NOMO-1 treated with dmso at 0.1 percent for 144 hours (cell line): ENCODE data around the gene GSTCD.
"Not testable (repeated sequence)": the region's sequence is repeated elsewhere in the genome, so short reads cannot be mapped to it uniquely, and the experiment has no call there.

ENCODE experiments used
- DNase-seq: peaks from one replicate; lab custom pipeline; 2025; ENCODE audit not compliant: unreplicated experiment; lab: John Stamatoyannopoulos, UW

Gene GSTCD, protein sequence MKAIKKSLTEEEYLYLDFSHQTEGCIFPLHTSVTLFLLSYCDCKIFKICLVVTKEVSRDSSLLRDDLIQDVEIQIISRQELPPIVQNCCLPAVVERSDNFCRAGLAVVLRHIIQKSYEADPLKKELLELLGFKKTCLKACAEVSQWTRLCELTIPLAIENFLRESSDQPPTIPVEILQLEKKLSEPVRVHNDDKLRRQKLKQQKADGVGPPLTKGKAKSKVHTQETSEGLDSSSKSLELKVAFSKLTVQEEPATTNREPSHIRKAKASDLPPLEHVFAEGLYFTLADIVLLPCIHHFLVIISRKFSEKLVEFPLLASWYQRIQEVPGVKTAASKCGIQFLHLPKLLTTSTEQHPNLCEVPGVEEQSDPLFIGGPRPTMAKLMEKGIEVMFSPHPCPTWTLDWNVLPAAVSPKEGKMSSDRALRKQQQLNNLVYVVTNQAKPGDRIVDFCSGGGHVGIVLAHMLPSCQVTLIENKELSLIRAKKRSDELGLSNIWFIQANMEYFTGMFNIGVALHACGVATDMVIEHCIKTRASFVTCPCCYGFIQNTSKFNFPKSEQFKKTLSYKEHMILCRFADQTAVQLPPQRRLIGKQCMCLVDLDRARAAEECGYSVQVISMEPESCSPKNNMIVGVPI

DNA sequence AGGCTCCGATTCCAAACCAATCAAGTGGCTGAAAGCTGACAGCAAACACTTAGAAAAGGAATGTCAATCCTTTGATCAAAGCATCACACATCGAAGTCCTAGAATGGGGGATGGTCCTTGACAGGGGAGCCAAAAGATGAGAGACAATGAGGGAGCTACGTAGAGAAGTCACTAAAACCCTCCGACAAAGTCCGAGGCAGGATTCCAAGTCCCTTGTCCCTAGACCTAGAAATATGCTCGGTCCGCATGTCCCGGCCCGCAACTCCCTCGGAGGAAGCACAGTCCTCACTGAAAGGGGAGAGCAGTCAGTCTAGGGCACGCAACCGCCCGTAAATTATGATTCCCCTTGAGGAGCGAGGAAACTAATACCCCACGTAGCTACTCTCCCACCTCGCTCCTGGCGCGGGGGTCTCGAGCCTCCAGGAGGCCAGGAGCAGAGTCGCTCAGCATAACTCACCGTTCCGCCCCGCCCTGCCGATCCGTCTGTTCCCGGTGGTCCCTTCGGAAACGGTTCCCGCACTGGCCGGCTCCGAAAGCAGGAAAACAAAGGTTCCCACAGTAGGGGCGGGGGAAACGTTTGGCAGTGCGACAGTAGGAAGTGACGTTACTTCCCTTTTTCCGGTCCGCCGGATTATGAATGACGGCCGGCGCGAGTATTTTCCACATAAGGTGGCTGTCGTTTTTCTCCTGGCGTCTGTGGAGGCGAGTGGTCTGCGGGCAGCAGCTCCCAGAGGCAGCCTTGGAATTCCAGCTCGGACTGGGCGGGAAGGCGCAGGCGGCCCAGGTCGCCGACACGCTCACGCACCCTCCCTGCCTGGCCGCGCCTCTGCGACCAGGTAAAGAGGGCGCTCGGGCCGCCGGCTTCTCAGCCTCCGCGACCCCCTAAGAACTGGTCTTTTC is at the start of gene GSTCD, which contains the start of gene INTS12:
Gene GSTCD, plus strand, starts transcription at position 604 of the 900 bp plus-strand sequence. CDS start 8,830 bp downstream, outside the sequence.
Gene INTS12, minus strand, starts transcription at position 509 of the 900 bp plus-strand sequence. CDS start 8,684 bp downstream, outside the sequence.
- peak; percentile 68 for DNase-seq

DNA sequence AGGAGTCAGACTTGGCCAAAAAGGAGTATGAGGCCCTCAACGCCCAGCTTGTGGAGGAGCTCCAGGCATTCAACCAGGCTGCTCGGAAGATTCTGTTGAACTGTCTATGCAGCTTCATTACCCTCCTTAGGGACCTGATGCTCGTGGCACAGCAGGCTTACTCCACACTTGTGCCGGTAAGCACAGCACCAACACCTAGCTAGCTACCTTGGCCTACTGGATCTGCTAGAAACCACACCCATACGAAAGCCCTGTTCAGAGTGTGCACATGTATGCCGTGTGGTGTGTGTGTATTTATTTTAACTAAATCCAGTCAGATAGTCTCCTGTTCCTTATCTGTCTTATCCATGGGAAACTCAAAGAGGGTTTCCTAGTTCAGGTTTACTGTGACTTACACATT is 49.4 kb upstream of the GSTCD start:
- no peak for DNase-seq

DNA sequence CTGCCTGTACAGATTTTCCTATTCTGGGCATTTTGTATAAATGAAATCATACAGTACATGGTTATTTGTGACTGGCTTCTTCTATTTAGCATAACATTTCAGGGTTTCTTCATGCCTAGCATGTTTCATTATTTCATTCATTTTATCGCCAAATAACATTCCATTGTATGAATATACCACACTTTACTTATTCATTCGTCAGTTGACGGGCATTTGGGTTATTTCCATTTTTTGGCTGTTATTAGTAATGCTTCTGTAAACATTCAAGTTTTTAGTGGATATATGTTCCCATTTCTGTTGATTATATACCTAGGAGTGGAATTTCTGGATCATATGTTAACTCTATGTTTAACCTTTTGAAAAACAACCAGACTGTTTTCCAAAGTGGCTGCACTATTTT is 47.6 kb upstream of the GSTCD start:
- no peak for DNase-seq

DNA sequence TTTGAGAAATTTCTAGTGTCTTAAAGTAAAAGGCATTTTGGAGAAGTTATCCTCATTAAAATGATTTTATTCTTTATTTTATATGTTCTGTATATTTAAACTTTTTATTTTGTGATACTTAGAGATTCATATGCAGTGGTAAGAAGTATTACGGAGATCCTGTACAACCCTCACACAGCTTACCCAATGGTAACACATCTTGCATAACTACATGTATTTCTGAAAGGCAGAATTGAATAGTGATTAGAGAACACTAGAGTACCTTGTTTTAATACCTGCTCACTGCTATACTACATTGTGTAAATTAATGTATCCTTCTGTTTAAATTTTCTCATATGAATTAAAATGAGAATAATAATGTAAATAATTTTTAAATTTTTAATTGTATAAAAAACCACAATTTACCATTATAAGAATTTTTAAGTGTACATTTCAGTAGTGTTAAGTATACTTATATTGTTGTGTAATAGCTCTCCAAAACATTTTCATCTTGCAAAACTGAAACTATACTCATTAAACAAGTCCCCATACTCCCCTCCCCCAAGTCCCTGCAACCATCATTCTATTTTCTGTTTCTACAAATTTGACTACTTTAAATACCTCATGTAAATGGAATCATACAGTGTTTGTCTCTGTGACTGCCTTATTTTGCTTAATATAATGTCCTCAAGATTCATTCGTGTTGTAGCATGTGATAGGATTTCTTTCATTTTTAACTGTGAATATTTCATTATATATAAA is 45.5 kb upstream of the GSTCD start:
- DNase-seq: no peak

DNA sequence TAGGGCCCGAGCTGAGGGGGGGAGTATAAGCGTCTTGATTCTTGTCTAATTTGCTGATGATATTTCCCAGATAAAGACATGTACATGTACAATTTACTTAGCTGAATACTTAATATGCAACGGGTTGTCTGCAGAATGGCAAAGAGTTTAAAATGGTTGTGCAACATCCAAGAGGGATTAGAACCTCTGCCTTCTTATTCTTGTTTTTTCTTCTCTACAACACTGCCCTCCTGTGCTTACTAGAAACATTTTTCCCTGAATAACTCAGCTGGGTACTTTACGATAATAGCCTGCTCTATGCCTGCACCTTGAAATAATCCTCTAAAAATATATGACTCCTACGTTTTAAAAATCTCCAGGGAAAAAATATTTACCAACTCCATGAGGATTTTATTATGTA is 41.9 kb upstream of the GSTCD start:
- no peak for DNase-seq

DNA sequence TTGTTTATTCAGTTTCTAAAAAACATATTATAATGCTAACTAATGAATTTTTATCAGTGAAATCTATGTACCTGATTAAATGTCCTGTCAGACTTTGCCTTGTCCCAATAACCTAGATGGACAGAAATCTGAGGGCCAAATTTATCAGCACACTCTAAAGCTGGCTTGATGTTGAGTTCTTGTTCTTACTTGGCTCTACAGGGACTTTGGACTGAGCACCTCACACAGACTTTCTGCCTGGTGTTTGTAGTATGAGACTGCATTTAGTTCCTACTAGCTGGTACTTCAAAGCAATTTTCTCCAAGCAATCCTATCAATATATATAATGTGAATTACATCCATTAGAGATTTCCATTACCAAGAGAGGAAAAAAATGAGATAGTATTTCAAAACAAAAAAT is 37.9 kb upstream of the GSTCD start:
- DNase-seq: no peak

DNA sequence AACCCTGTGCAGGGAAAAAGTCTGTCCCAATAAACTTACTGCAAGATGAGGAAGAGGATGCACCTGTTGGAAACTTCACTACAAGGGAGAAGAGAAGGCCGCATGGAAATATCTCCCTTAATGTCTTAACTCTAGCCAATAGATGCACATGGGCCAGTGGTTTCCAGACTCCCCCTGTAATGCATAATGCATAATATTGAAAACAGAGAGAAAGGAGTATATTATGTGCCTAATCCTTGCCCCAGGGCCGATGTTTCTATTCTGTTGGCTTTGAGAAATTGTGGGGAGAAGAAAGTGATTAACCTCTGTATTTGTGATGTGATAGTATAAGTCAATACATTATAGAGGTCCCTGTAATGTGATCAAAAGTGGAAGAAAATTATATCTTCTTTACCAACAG is 37.3 kb upstream of the GSTCD start:
- DNase-seq: no peak

DNA sequence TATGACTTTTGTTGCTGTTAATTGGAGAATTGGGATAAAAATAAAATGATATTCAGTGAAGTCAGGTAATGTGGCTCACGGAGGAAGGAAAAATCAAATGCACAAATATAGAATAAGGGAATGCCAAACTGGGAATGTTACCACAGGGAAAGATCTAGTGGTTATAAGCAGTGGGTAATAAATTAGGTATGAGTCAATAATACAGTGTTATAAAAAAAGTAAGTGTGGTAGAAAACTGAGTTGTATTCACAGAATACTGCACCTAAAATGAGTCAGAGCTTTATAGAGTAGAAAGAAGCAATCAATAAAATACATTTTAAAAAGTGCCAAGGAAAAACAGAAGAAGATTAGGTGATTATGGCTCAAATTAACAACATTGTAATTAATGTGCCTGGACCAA is 34.6 kb upstream of the GSTCD start:
- no peak for DNase-seq

DNA sequence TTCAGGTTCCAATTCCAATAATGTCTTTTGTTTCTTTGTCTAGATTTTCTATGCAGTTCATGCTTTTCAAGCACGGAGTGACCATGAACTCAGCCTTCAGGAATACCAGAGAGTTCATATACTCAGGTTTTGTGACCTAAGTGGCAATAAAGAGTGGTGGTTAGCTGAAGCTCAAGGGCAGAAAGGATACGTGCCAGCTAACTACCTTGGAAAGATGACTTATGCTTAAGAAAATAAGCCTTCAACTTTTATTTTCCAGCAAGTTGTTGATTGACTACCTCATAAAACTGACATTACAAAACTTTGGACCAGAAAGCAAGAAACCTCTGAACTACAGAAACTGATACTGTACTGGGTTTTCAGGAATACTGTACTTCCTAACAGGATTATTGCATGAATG is 30.9 kb upstream of the GSTCD start:
- DNase-seq: no peak

DNA sequence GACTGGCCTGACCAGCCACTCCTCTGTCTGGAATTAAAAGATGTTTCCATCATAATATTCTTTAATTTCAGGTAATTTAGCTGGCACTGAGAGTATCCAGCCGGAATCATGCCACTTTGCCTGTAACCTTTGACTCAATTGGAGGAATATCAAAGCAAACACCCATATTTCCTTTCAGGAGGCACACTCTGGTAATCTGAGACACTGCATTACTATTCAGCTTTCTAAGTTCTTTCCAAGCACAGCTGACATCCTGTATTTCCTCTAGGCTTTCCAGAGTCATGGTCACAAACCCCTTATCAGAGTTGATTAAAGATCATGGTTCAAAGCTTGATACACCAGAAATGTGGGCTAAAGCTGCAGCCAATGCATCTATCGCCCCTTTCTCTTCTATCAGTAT is 29.4 kb upstream of the GSTCD start:
- no peak for DNase-seq

DNA sequence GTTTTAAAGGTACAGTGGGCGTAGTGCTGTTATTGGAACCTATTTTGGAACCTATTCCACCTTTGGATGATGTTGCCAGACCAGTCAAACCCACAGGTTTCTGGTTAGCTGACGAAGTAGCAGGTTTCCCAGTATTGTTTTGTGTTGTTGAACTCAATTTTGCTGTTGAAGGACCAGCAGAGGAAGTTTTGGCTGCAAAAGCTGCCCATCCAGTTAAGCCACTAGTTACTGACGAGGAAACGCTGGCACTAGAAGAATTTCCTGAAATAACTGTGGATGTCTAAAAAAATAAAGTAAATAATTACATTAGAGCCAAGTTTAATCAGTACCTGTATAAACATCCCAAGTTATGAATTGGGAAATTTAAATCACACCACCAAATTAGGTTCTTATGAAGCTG is 25.5 kb upstream of the GSTCD start:
- no peak for DNase-seq

DNA sequence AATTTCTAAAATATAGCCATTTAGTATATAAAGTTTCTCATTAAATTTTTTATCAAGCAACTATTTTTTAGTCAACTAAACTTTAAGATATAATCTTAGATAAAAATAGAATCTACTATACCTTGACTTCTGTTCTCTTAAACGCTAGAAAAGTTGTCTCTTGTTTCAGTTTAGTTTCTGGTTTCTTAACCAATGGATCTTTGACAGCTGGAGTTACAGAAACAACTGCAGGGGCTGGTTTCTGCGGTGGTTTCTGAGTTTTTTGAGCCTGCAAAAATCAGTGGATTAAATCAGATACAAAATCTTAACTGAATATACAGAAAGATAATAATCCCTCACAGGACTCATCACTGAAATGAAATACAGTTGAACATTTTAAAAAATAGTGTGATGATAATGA is 22.0 kb upstream of the GSTCD start:
- DNase-seq: no peak

DNA sequence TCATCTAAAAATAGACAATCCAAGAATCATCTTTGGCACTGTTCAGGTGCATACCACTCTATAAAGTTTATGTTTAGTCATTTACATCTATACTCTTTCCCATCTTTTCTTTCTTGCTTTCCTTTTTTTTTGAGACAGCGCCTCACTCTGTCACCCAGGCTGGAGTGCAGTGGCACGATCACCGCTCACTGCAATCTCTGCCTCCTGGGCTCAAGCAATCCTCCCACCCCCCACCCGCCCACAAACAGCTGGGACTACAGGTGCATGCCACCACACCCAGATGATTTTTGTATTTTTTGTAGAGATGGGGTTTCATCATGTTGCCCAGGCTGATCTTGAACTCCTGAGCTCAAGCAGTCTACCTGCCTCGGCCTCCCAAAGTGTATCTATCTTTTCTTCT is 13.8 kb upstream of the GSTCD start:
- DNase-seq: not testable (repeated sequence)

DNA sequence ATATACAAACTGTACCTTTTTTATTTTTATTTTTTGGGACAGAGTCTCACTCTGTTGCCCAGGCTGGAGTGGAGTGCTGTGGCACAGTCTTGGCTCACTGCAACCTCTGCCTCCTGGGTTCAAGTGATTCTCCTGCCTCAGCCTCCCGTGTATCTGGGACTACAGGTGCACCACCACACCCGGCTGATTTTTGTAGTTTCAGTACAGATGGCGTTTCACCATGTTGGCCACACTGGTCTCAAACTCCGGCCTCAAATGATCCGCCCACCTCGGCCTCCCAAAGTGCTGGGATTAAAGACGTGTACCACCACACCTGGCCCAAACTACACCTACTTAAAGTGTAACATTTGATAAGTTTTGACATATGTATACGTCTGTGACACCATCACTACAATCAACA is 12.8 kb upstream of the GSTCD start:
- not testable (repeated sequence) for DNase-seq

DNA sequence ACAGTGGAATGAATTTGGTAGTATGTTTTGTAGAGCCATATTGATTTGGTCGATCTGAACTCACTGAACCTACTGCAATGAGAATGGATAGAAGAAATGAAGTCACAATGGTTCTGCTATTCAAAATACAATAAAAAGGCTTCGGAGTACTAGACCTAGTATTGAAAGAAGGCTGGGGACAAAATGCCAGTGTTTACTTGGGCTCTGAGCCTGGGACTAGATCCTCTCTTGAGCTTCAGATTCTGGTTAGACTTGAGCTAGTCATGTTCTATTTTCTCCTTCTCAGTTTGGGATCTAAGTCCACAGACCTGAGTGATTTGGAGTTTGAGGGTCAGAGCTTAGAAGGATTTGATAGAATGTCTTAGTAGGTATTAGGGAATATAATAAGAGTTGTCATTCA is 10.0 kb upstream of the GSTCD start:
- DNase-seq: no peak

DNA sequence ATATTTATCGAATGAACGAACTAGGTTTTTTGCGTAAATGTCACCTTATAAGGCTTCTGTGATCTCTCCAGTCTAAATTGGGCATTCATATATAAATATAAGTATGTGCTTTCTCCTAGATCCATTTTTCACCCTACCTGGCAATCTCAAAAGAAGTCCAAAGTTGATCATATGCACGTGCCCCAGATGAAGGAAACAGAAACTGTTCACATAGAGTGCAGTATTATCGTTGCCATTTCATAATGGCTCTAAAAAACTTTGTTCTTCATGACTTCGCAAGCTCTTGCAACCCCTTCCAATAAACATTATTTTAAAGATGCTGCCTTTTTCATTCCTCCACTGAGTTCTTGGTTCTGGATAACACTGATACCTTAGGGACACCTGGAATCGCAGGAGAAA is 803 bp upstream of the GSTCD start:
- no peak for DNase-seq

DNA sequence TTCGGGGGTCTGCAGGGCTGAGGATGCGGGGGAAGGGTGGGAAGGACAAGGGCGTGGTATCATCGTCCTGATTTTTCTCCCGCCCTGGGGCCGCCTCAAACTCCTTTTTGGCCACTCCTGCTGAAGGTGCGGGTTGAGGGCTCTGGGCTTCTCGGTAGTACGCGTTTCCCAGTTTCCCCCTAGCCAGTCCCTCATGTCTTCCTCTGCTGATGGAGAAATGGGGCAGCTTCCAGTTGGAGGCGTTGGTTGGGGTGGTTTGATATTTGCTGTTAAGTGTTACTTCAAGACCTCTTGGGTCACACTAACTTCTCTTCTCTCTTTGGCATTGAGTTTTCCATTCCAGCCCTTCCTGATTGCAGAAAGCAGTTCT is 482 bp downstream of the GSTCD start:
- no peak for DNase-seq

DNA sequence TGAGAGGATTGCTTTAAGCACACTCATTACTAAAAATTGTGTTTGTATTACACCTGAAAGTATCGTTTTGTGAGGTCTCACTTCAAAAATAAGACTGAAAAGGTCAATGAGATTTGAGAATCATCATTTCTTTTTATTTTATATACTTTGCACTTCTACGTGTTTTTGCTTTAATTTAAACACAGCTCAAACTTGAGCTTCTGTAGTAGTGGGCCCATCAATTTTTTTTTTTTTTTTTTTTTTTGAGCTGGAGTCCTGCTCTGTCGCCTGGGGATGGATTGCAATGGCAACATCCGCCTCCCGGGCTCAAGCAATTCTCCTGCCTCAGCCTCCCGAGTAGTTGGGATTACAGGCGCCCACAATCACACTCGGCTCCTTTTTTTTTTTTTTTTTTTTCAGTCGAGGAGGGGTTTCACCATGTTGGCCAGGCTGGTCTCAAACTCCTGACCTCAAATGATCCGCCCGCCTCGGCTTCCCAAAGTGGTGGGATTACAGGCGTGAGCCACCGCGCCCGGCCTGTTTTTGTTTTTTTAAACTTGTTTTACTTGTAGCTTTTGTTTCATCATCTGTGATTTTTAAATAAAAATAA is 1.5 kb downstream of the GSTCD start:
- no peak for DNase-seq

DNA sequence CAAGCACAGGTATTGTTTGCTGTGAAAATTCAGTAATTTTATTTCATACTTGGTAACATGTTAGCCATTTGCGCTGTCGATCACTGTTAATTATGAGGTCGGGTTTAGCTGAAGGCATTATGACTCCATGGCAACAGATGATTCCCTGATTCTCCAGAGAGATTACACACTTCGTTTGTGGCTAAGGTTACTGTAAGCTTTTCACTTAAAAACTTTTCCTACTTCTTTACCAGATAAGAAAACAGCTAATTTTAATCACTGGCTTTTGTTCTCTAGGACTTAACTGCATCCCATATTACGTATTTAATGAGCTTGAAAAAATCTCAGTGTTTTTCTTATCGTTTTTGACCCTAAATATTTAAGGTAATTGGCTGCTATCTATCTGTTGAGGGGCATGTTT is 2.1 kb downstream of the GSTCD start:
- no peak for DNase-seq

DNA sequence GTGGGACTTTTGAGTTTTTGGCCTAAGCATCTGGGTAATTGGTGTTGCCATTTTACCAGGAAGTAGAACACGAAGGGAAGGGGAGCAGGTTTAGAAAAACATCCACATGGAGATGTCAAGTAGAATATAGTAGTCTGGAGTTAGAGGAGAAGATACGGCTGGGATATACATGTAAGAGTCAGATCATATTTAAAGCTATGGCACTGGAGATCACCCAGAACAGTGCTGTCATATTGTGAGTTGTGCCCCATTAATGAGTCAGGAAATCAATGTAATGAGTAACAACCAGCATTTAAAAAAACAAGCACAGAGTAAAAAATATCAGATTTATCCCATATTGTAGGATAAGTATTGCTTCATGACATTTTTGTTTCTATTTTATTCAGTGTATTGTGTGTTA is 4.2 kb downstream of the GSTCD start:
- no peak for DNase-seq
